Breast epithelium (tissue), 4 donors: ENCODE measurements around the gene HAPLN2. TPM values are rescaled to one million over a fixed set of nuclear protein-coding genes. Genes with fewer than 3 reads are reported as not detected.
"Not testable (repeated sequence)": the region's sequence is repeated elsewhere in the genome, so short reads cannot be mapped to it uniquely, and the experiment has no call there.

ENCODE experiments used
- DNase-seq, 2 donors: peaks; one replicate each; pipeline ENCODE4 v3.0.0-alpha.2; 2019; ENCODE audit warnings: low spot score in 2 of 2
- H3K27ac ChIP-seq, 2 donors: fragments of 200-600 bp; sonication (generic) in 1 of 2; one replicate each; pipeline ENCODE4 v1.5.1; 2016 to 2019; ENCODE audit warnings: mild to moderate bottlenecking in 1 of 2
- H3K27me3 ChIP-seq, 2 donors: fragments of 200-600 bp; sonication (generic) in 1 of 2; one replicate each; pipeline versions ENCODE4 v1.5.1 to v1.6.0; 2017 to 2019; ENCODE audit warnings: control low read depth in 1 of 2, mild to moderate bottlenecking in 1 of 2
- H3K36me3 ChIP-seq: fragments of 200-600 bp; one replicate; pipeline ENCODE4 v1.5.1; 2019
- H3K4me1 ChIP-seq, 2 donors: fragments of 200-600 bp; sonication (generic); one replicate each; pipeline ENCODE4 v1.5.1; 2016 to 2019; ENCODE audit warnings: control low read depth in 1 of 2
- H3K4me3 ChIP-seq, 3 donors: fragments of 200-600 bp; sonication (generic); 1 replicate in 2 of 3; 2 replicates in 1 of 3; pipeline ENCODE4 v1.5.1; 2016 to 2019; ENCODE audit warnings: mild to moderate bottlenecking in 3 of 3, moderate library complexity in 2 of 3
- H3K9me3 ChIP-seq, 2 donors: fragments of 200-600 bp; sonication (generic) in 1 of 2; one replicate each; pipeline ENCODE4 v1.5.1; 2016 to 2019; ENCODE audit warnings: control low read depth in 1 of 2
- CTCF ChIP-seq, 3 donors: fragments of 450-650 bp; IDR thresholded peaks; one replicate each; pipeline ENCODE4 v1.5.1; 2016 to 2017; ENCODE audit warnings: antibody characterized with exemption in 3 of 3, mild to moderate bottlenecking in 3 of 3, moderate library complexity in 3 of 3
- POLR2A ChIP-seq: fragments of 450-650 bp; IDR thresholded peaks from one replicate; pipeline ENCODE4 v1.6.1; 2016; ENCODE audit warnings: antibody characterized with exemption, mild to moderate bottlenecking, moderate library complexity
- POLR2AphosphoS5 ChIP-seq, 3 donors: sonication (generic); formaldehyde crosslinking; IDR thresholded peaks; one replicate each; pipeline ENCODE4 v1.6.1; 2017; ENCODE audit warnings: antibody characterized with exemption in 3 of 3
- intact Hi-C: fragments of 100-400 bp; cut with DNase I; formaldehyde crosslinking; loops from one replicate; pipeline ENCODE4 v1.15.1; 2023; ENCODE audit warnings: low total_unique reads
- total RNA-seq, 3 donors: library from RNA; depleted of rRNA; stranded (reverse); fragments of >200 nt; gene quantifications; one replicate each; pipeline ENCODE4 v1.1.0, GENCODE V29; 2016

Gene HAPLN2
- total RNA-seq, 3 donors from 2014 or later = not detected

DNA sequence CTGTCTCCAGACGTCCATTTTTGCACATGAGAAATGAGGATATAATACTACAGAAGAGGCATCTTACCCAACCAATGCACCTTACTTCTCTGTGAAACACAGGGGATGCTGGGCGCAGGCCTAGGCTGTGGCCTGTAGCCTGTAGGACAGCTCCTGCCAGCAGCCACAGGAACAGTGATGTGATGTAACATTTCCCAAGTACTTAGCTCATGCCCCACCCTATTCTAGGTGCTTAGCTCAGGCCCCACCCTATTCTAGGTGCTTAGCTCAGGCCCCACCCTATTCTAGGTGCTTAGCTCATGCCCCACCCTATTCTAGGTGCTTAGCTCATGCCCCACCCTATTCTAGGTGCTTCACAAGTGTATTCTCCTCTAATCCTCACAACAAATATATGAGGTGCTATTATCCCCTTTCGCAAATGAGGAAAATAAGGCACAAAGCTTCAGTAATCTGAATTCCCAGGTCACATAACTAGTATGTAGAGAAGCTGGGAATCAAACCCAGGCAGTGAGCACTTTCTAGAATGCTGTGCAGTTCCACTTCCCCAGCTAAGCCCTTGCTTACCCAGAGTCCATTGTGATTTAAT lies 32.2 kb upstream of the HAPLN2 start:
- TF ChIP-seq CTCF (IDR thresholded peaks at IDR 0.05) (no peak), POLR2AphosphoS5 (IDR thresholded peaks at IDR 0.05) (no peak), POLR2A (no peak)
- Histone ChIP-seq H3K36me3 (no peaks in the 10 kb centered on the region), H3K4me3 (no peak overlapping the region), H3K4me1 (peaks cover 0 to 2% of the 10 kb centered on the region in 2 donors), H3K27ac (no peak overlapping the region), H3K27me3 (no peaks in the 10 kb centered on the region), H3K9me3 (no peaks in the 10 kb centered on the region)
- intact Hi-C loops = loop anchor here (10.0 kb wide), 1 partner anchor 68 kb away; no protein-coding TSS in a partner anchor
- no peak for DNase-seq

GRCh38 chr1:156587927-156588326 lies 31.3 kb upstream of the HAPLN2 start:
- H3K27me3 ChIP-seq, H3K9me3 ChIP-seq, H3K4me1 ChIP-seq, DNase-seq, H3K27ac ChIP-seq, H3K4me3 ChIP-seq, H3K36me3 ChIP-seq: not testable (repeated sequence)
- intact Hi-C loops = loop anchor here (10.0 kb wide), 1 partner anchor 67 kb away; no protein-coding TSS in a partner anchor

DNA sequence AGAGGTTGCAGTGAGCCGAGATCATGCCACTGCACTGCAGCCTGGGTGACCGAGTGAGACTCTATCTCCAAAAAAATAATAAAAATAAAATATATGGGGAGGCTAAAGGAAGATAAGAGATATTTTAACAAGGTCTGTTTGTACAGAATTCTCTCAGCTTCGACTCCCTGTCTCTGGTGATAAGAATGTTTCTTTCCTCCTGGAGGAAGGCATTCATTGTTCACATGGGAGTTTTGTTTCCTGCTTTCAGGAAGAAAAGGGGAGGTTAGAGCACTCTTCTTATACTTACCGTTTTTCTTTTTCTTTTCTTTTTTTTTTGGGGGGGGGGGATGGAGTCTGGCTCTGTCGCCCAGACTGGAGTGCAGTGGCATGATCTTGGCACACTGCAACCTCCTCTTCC lies 29.7 kb upstream of the HAPLN2 start:
- no peak for TF ChIP-seq CTCF (IDR thresholded peaks at IDR 0.05)
- no peak for TF ChIP-seq POLR2A
- TF ChIP-seq POLR2AphosphoS5 (IDR thresholded peaks at IDR 0.05) = no peak
- Histone ChIP-seq H3K4me3 (no peak overlapping the region), H3K9me3 (no peaks in the 10 kb centered on the region), H3K27me3 (no peaks in the 10 kb centered on the region), H3K4me1 (peaks cover 0 to 7% of the 10 kb centered on the region in 2 donors), H3K36me3 (no peaks in the 10 kb centered on the region), H3K27ac (no peak overlapping the region)
- intact Hi-C loops = loop anchor here (10.0 kb wide), 1 partner anchor 65 kb away; no protein-coding TSS in a partner anchor
- no peak for DNase-seq

DNA sequence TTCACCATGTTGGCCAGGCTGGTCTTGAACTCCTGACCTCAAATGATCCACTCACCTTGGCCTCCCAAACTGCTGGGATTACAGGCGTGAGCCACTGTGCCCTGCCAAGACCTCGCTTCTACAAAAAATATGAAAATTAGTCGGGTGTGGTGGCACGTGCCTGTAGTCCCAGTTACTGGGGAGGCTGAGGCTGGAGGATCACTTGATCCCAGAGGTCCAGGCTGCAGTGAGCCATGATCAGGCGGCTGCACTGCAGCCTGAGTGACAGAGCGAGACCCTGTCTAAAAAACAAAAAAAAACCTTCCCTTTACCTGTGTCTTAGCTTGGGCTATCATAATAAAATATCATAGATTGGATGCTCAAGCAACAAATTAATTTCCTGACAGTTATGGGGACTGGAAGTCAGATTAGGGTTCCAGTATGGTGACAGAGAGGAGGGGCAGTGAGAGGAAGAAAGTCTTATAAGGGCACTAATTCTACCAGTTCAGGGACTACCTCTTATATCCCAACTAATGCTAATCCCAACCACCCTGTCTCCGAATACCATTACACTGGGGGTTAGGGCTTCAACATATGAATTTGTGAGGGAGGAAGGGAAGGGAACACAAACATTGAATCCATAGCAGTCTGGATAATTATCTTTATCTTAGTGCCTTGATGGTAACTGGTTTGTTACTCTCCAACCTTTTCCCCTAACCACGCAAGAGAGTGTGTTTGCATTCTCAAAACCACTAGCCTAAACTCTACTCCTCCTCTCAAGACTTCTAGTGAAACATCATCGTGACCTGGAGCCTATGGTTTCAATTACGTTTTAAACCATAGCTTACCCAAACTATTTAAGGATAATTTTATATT lies 28.7 kb upstream of the HAPLN2 start:
- peaks cover 0 to 7% of the 10 kb centered on the region in 2 donors for H3K4me1 ChIP-seq
- H3K4me3 ChIP-seq = peak overlapping the region in 2 of 3 donors; percentile 74 to 89
- no peaks in the 10 kb centered on the region for H3K36me3 ChIP-seq
- H3K9me3 ChIP-seq = no peaks in the 10 kb centered on the region
- no peaks in the 10 kb centered on the region for H3K27me3 ChIP-seq
- H3K27ac ChIP-seq = peak overlapping the region; percentile 83 to 85
- DNase-seq = peak in 1 of 2 donors; percentile 30
- no peak for TF ChIP-seq POLR2A
- TF ChIP-seq CTCF (IDR thresholded peaks at IDR 0.05) = no peak
- intact Hi-C loops = loop anchor here (5.0 kb wide), 1 partner anchor 673 kb away; no protein-coding TSS in a partner anchor

GRCh38 chr1:156591181-156591431 lies 28.1 kb upstream of the HAPLN2 start:
- no peak for TF ChIP-seq POLR2A
- no peak for TF ChIP-seq POLR2AphosphoS5 (IDR thresholded peaks at IDR 0.05)
- TF ChIP-seq CTCF (IDR thresholded peaks at IDR 0.05) = no peak
- Histone ChIP-seq H3K9me3 (no peaks in the 10 kb centered on the region), H3K4me1 (peaks cover 0 to 7% of the 10 kb centered on the region in 2 donors), H3K27me3 (no peaks in the 10 kb centered on the region), H3K36me3 (no peaks in the 10 kb centered on the region), H3K4me3 (peak overlapping the region; percentile 71 to 89 (median 74)), H3K27ac (peak overlapping the region; percentile 83 to 85)
- intact Hi-C loops = loop anchor here (5.0 kb wide), 1 partner anchor 674 kb away; no protein-coding TSS in a partner anchor
- DNase-seq = peak in 1 of 2 donors; percentile 27
